NCI-H2107 treated with DMSO at 0.1 percent for 48 hours (cell line): ENCODE measurements around the gene LTBP2.
"Not testable (repeated sequence)": the region's sequence is repeated elsewhere in the genome, so short reads cannot be mapped to it uniquely, and the experiment has no call there.

Experiments
- DNase-seq: peaks from one replicate; lab custom pipeline; 2025; ENCODE audit not compliant: unreplicated experiment; lab: John Stamatoyannopoulos, UW

LTBP2 gene

DNA sequence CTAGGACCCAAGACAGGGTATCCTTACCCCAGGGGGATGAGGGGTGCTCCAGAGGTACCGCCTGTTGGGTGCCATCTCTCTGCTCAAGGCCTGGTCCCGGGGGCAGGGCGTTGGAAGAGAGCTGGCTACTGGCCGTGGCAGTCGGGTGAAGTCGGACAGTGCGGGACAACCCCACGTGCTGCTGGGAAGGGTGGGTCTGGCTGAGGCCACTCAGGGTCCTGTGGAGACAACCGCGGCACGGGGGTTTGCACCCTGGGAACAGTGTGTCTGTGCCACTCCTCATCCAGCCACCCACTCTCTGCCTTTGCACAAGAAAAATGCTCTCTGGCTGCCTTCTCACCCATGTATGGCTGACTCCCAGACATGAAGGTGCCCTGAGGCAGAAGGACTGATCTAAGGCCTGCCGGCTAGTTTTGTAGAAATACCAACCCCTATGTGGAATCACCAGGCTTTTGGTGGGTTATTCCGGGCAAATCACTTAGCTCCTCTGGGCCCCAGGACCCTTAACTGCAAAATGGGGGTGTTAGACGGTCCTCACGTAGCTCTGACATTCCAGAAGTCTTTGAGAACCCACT lies 56.5 kb downstream of the LTBP2 start:
- DNase-seq, result no peak

DNA sequence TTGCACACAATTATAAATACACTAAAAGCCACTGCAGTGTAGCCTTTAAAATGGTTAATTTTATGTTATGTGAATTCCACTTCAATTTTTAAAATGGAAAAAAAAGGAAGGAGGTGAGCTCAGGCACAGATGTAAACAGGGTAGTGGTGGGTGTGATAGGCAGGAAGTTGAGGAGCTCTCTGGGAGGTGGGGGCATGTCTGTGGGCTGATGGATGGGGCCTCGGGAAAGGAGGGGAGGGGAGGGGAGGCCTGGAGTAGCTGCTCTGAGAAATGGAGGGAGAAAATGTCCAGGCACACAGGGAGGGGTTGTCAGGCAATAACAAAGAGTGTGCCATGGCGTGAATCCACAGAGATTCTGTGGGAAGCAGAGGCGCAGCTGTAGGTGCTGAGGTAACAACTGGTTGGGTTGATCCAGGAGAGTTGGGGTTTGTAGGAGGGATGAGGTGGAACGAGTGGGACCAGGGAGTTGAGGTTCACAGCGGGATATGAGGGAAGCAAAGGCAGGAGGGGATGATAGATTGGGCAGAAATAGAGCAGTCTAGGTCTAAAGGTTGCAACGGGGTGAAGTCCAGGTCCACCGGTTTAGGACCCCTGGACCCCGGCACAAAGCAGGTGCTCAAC lies 57.2 kb downstream of the LTBP2 start:
- DNase-seq, result no peak

DNA sequence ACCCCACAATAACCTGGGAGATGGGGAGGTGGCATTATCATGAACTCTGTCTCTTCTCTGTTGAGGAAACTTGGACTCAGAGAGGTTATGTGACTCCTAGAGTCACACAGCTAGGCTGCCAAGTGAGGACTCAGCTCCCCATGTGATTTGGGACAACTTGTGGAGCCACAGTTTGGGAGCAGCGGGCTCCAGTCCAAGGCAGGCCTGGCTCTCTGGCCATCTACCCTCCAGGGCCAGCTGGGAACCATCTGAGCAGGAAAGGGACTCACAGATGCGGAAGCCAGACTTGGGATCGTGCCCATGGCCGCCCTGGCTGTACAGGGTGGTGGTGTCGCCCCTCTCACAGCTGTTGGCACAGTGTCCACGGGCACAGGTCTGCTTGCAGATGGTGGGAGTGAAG lies 59.4 kb downstream of the LTBP2 start:
- no peak for DNase-seq

GRCh38 chr14:74551431-74552371 lies 60.3 kb downstream of the LTBP2 start:
- no peak for DNase-seq

DNA sequence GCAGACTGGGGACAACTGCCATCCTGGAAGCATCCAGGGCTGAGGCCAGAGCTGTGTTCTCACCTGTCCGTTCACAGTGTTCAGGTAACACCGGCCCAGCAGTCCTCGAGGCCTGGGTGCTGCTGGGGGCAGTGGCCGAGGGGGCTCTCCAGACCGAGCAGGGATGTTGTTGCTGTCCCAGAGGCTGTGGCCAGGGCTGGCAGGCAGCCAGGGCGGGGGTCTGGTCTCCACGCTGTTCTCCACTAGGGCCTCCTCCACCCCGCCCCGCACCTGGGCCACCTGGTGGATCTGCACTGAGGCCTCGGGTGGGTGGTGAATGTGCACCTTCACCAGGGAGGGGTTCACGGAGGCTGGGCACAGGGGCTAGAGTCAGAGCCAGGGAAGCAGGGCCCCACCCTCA lies 61.0 kb downstream of the LTBP2 start:
- DNase-seq, result no peak

GRCh38 chr14:74550071-74550470 lies 62.0 kb downstream of the LTBP2 start:
- DNase-seq, result no peak

DNA sequence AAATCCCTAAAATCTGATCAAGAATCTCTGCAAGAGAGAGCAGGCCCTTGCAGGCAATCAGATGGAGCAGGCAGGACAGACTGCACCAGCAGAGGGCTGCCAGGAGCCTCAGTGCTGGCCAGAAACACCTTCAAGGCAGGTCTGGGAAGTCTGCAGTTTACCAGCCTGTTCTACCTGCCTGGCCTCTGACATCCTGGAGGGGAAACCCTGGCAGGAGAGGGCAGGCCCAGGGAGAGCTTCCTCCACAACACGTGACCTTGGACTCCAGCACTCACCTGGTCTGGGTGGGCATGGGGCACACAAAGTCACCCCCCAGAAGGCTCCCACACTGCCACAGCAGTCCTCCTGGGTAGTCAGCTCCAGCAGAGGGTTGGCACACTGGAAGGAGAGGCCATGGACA lies 62.4 kb downstream of the LTBP2 start:
- DNase-seq, result no peak

- no peak for DNase-seq
Measured at GRCh38 chr14:74548881-74549280, 63.2 kb downstream of the LTBP2 start.

GRCh38 chr14:74547331-74547927 lies 64.6 kb downstream of the LTBP2 start:
- DNase-seq, result no peak

DNA sequence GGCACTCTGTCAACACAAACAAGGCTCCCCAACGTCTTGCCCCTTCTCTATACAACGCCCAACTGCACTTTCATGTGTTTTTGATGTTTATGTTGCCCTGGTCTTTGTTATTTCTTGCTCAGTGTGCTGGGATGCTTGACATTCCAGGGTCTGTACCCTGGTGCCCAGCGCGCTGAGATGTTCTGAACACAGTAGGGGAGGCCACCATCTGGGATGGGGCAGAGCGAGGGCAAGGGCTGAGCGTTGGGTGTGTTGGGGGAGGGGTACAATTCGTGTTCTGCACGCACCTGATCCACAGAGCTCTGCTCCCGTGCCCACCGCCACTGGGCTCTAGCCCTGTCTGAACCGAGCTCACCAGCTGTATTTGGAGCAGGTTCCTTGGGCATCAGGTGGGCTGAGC lies 65.6 kb downstream of the LTBP2 start:
- DNase-seq, result no peak

DNA sequence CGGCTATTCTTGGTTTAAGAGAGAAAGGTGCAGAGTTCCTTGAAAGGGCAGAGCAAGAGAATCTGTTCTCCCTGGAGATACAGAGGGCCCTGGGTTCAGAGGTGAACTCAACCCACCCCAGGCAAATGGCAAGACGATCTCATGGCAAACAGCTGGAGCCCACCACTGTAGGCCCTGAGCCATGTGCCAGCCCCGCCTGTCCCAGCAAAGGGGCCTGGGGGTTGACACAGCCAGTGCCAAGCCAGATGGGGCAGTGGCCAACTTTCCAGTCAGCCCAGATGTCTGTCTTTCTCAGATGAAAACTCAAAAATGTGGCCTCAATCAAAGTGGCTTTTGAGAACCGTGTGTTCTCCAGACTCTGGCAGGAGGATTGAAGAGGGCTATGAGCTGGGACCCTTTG lies 66.7 kb downstream of the LTBP2 start:
- DNase-seq, result no peak

DNA sequence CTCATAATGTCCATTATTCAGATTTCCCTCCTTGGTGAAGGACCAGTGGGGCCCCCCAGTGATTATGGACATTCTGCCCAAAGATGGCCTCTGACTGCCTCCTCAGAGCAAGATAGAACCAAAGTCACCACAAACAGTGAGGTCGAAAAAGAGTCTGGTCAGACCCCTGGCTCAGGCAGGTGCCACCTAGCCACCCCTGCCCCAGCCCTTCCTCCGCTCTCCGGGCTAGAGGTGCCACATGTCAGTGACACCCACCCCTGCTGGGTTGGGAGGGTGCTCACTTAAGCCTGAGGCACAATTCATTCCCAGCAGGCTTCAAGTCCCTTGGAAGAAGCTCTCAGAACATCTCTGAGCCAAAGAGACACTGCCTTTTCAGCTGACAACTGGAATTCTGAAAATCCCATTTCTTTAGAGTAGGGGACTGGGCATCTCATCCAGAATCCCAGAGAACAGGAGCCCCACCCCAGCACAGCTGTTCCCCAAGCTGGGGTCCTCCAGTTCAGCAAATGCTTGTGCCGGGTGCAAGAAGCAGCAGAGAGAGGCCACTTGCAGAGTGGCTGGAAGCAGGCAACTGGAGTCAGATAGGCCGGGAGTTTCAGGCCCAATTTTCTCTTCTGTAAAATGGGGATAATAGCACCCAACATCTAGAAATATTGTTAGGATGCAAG lies 68.1 kb downstream of the LTBP2 start:
- DNase-seq, result no peak

GRCh38 chr14:74542056-74542685 lies 69.9 kb downstream of the LTBP2 start:
- no peak for DNase-seq

GRCh38 chr14:74541225-74541624 lies 70.8 kb downstream of the LTBP2 start:
- no peak for DNase-seq

DNA sequence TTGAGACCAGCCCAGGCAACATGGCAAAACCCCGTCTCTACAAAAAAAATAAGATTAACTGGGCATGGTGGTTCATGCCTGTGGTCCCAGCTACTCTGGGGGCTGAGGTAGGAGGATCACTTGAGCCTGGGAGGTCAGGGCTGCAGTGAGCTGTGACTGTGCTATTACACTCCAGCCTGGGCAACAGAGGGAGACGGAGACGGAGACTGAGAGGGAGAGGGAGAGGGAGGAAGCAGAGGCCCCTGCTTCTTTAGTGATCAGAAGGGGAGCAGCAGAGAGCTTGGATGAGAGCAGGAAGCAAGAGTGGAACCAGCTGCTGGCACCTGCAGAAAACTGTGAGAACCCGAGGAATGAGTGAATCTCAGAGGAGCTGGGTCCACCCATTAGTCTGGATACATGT lies 72.5 kb downstream of the LTBP2 start:
- DNase-seq, result no peak

DNA sequence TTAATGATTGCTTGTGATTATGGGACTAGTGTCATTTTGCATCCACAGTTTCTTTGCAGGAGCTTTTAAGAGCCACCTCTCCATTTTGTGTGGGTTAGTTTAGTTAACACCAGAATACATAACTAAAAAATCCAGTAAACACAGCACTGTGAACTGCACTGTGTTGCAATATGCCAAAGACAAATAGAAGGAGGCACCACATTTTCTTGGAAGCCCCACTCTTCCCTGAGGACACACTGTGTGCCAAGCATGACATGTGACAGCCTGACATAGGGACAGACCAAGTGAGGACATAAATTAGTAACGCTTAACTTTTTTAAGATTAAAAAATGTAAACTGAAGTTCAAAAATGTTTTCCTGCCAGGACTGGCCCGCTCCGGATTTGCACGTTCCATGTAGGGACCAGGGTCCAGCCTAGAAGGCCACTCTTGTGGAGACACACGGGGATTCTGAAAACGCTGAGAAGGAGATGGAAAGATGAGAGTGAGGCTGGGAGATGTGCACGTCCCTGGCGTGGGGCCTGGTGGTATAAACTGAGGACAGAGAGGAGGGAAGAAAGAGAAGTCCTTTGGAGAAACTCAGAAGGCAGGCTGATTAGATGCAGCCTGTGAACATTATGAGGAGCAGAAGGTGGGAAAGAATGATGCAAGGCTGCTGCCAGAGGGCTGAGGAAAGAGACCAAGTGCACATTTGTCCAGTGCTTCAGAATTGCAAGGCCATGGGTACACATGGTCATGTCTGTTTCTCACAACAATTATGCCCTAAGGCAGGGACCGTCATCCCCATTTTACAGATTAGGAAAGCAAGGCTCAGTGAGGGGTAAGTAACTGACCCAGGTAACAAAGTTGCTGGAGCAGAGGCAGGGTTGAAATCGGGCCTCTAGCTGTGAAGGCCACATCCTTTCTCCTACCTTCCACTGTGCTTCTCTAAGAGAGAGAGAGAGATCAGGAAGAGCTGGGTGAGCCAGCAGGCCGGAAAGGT lies 73.3 kb downstream of the LTBP2 start:
- no peak for DNase-seq

GRCh38 chr14:74536336-74536735 lies 75.7 kb downstream of the LTBP2 start:
- DNase-seq, result not testable (repeated sequence)

DNA sequence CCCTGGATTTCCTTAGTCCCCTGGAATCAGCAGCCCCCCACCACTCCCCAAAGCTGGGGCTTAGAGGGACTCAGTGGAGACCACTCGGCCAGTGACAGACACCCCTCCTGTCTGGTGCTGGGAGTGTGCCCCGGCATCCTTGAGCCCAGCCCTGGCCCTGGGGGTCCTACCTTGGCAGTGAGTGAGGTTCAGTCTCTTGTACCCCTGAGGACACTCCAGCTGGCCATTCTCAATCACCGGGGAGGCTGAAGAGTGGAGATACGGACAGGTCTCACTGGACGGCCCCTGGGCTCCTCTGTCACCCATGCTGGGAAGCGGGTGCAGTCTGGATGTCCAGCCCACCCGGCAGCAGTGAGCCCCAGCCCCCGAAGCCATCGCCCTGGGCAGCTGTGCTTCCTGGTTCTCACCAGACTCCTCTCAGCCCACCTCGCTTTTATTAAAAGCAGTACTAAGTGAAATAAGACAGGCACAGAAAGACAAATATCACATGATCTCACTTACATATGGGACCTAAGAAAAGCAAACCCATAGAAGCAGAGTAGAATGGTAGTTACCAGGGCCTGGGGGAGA lies 76.2 kb downstream of the LTBP2 start:
- no peak for DNase-seq

DNA sequence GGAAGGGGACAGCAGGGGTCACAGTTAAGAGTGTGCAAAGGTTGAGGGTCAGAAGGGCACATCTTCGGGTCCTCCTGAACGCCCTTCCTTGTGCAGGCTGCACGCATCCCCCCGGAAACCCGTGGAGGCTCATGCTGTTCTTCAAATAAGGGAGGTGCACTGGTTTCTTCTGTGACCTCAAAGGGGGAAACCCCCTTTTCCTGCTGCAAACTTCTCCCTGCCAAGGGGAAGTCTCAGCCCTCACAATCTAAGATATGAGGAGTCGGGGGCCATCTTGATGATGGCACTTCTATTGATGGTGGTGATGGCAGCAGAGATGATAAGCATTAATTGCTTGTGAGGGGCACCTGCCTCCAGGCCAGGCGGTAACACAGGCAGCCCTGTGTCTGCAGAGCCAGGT lies 78.5 kb downstream of the LTBP2 start:
- no peak for DNase-seq
